Renal cortical epithelial cell (primary cell): Measurements from ENCODE around the gene ITPR3. TPM values are rescaled to one million over a fixed set of nuclear protein-coding genes. Genes with fewer than 3 reads are reported as not detected.

Experiments used
- DNase-seq: peaks from one replicate; pipeline ENCODE4 v3.0.0-alpha.2; 2011; ENCODE audit warnings: low read depth
- total RNA-seq: library from RNA; depleted of rRNA; stranded (reverse); fragments of >200 nt; gene quantifications from 2 replicates; pipeline ENCODE4 v1.2.3, GENCODE V29; 2014

Gene ITPR3
- total RNA-seq, 1 donor from 2014 or later, result 173 TPM

- DNase-seq, result no peak
Measured at GRCh38 chr6:33733709-33734007, 112.5 kb downstream of the ITPR3 start.

DNA sequence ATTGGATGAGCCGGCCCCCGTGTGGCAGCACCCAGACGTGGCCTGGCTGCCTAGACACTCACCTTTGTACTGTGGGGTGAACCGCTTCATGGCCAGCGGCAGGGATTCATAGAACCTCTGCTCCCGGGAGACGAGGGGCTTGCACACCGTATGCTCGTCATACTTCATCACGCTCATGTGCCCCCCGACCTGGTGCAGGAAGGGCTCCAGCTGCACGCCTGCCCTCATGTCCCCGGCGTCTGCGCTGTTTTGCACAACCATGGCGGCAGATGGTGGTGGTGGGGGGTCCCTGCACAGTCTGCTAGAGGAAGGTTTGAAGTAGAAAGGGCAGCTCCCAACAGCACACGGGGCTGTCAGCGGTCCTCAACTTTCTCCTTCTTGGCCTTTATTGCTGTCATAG lies 114.1 kb downstream of the ITPR3 start:
- no peak for DNase-seq

- no peak for DNase-seq
Measured at GRCh38 chr6:33737267-33738026, 116.3 kb downstream of the ITPR3 start.

DNA sequence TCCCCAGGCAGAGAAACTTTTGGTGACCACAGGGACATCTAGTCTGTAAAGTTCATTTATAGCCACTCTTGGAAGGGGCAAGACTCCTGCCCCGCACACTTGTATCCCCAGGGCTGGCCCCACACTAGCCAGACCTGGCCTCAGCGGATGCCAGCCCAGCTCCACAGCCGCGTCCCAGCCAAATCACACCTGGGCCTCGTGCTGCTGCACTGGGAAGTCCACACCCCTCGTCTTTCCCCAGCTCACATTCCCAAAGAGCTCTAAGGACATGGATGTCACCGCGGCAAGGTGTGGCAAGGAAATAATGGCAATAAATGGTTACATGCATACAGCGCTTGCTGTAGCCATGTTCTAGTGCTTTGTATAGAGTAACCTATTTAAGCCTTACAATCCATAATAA lies 117.0 kb downstream of the ITPR3 start:
- no peak for DNase-seq

DNA sequence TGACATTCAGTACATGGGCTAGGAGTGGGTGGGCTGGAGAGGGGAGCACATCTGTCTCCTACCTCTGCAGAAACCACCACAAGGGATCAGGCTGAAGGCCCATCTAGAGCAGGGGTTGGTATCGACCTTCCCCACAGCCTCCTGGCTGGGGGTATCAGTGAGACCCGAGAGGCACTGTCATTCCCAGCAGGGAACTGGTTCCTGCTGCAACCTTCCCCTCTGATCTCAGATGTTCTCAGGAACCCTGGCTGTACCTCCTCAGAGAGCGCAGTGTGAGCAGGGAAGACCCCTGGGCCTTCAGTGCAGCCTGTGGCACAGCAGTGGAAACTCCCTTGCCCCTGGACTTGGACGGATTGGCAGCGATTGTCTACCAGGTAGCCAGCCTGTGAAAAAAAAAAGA lies 117.8 kb downstream of the ITPR3 start:
- DNase-seq, result no peak

- DNase-seq, result no peak
Measured at GRCh38 chr6:33739571-33739970, 118.4 kb downstream of the ITPR3 start.

DNA sequence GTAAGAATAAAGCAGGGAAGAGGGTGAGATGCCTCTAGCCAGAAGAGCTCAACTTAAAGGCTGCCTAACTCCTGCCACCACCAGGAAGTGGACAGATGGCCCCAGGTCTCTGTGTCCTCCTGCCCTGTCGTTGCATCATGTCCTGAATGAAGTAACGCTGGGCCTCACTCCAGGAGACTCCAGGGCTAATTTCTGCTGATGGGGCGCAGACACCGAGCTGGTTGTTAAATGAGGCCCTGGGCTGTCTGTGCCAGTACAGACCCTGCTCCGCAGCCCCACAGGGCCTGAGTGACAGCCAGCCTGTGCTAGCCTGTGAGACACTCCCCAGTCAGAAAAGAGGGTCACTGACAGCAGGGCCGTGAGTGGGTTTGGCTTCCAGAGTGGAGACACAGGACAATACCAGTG lies 119.1 kb downstream of the ITPR3 start:
- DNase-seq, result no peak

DNA sequence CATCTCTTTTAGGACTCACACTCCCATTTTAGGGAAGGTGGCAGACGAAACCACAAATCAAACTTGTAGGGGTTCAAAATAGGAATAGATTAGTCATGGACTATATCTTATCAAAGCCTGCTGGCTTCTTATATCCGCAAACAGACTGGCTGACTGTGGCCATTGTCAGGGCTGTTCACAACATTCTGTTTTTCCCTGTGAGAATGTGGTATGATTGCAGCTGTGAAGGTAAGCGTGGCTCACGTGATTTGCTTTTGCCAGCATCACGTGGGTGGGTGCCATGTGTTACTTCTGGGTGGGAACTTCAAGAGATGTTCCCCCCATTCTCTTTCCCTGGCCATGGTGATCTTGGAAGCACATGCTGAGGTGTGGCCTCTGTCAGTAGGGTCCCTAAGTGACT lies 119.7 kb downstream of the ITPR3 start:
- DNase-seq, result no peak

GRCh38 chr6:33742092-33742491 lies 121.0 kb downstream of the ITPR3 start:
- DNase-seq, result no peak

- no peak for DNase-seq
Measured at GRCh38 chr6:33742837-33743236, 121.7 kb downstream of the ITPR3 start.

- DNase-seq, result peak; percentile 72
Measured at GRCh38 chr6:33744001-33744848, 123.1 kb downstream of the ITPR3 start.

DNA sequence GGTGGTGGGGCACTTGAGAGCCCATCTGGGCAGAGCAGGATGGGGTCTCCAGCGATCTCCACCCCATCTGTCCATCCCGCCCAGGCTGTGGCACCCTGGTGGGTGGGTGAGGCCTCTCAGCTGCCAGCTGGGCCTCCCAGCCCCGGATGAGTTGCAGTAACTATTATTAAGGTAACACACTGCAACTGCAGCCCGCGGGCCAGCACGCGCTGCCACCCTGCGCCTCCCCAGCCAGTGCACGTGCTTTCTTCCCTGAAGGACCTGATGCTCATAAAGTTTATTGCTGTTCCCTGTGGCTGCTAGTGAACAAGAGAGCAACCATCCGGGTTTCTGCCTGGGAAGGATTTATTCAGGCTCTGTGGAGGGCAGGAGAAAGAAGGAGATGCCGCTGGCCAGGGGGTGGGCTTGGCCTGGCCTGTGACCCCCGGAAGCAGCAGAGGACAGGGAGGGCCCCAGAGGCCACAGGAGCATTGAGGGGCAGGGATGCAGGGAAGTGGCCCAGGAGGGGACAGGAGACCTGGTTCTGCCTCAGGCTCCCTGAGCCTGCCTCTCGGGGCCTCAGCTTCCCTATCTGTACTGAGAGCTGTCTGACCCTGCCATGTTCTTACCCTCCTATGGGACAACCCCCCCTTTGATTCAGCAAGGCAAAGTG lies 123.9 kb downstream of the ITPR3 start:
- peak; percentile 46 for DNase-seq

DNA sequence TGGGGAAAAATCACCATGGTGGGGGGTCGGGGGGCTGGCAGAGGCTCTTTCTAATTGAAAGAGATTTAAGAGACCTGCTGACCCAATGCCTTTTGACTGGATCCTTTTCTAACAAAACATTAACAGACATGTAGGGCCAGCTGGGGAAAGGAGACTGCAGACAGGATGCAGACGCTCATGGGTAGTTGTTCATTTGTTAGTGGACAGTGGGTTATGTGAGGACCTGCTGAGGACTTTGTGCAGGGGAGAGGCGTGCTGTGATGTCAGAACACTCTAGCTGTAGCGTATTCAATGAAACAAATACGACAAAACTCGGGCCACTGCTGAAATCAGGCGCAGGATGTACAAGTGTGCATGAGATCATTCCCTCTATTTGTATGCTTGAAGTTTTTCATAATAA lies 124.4 kb downstream of the ITPR3 start:
- DNase-seq, result peak; percentile 67

Other genes with a start within 250 kb of the ITPR3 start
- gene KIFC1, start 229.5 kb upstream of the ITPR3 start, total RNA-seq, result 0.70 and 10.9 TPM in 2 replicates
- gene PHF1, start 210.3 kb upstream of the ITPR3 start, total RNA-seq, result 11.1 and 16.7 TPM in 2 replicates
- gene CUTA, start 203.2 kb upstream of the ITPR3 start, total RNA-seq, result 74.7 and 90.5 TPM in 2 replicates
- 1.0 and 5.9 TPM in 2 replicates for gene SYNGAP1, start 201.3 kb upstream of the ITPR3 start, total RNA-seq
- 4.7 and 9.7 TPM in 2 replicates for gene ZBTB9, start 166.7 kb upstream of the ITPR3 start, total RNA-seq
- 33.0 and 59.2 TPM in 2 replicates for gene BAK1, start 41.0 kb upstream of the ITPR3 start, total RNA-seq
- 10.5 and 40.5 TPM in 2 replicates for gene UQCC2, start 90.4 kb downstream of the ITPR3 start, total RNA-seq
- gene IP6K3, start 125.6 kb downstream of the ITPR3 start, total RNA-seq, result 2.9 and 3.0 TPM in 2 replicates
- gene LEMD2, start 167.8 kb downstream of the ITPR3 start, total RNA-seq, result 50.2 and 52.4 TPM in 2 replicates
- gene MLN, start 182.7 kb downstream of the ITPR3 start, total RNA-seq, result not detected in 2 replicates